GM20431 (cell line): Measurements from ENCODE around the gene GLOD4.

Experiments used
- in situ Hi-C: fragments of 300-500 bp; cut with MseI, MboI; formaldehyde crosslinking; loops from one replicate; pipeline ENCODE4 v1.15.0; 2020; ENCODE audit warnings: low sequenced_read_pairs; ENCODE audit not compliant: unreplicated experiment

The GLOD4 gene

GRCh38 chr17:746181-746580 lies 35.9 kb downstream of the GLOD4 start:
- in situ Hi-C loops: no loop called here

- in situ Hi-C loops: no loop called here
Measured at GRCh38 chr17:745406-745805, 36.7 kb downstream of the GLOD4 start.

- in situ Hi-C loops: no loop called here
Measured at GRCh38 chr17:744937-745336, 37.1 kb downstream of the GLOD4 start.

- in situ Hi-C loops: no loop called here
Measured at GRCh38 chr17:743139-743538, 38.9 kb downstream of the GLOD4 start.

- in situ Hi-C loops: no loop called here
Measured at GRCh38 chr17:742147-742793, 39.8 kb downstream of the GLOD4 start.

DNA sequence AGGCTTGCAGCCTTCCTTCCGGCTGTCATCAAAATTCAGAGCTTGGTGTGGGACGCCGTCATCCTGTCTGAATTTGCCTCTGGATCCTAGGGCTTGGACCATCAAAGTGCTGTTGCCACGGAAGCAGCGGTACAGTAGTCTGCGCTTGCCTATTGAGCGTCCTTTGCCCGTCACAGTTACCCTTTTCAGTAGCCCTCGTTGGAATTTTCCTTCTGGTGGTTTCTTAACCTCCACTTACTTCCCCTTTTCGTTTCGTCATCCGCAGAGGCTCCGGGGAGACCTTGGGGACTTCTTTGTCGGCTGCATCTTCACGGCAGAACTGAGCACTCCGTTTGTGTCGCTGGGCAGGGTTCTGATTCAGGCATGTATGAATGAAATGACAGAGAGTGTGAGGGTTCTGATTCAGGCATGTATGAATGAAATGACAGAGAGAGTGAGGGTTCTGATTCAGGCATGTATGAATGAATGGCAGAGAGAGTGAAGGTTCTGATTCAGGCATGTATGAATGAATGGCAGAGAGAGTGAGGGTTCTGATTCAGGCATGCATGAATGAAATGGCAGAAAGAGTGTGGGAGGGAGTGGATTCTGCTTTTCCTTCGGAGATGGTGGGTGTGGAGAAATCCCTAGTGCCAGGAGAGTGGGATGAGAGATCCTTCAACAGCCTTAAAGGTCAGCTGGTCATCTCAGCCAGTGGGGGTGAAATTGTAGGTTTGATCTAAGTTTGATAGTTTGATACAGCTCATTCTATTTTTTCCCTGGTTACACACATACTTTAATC lies 41.7 kb downstream of the GLOD4 start:
- in situ Hi-C loops: no loop called here

GRCh38 chr17:737561-738113 lies 44.4 kb downstream of the GLOD4 start:
- in situ Hi-C loops: no loop called here

DNA sequence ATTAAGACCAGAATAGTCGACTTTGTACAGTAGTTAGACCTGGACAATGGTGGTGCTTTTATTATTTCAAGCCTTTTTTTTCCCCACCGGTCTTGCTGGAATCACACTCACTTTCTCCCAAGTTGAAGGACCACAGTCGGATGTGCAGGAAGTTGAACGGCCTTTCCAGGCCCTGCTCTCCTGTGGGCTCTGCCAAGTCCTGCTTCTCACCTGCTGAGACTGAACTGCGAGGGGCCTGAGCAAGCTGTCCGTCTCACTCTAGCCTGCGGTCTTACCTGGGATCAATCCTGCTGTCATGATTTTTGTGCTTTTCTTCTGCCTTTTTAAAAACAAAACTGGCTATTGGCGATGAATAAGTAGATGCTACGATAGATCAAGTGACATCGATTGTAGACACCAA lies 48.3 kb downstream of the GLOD4 start:
- in situ Hi-C loops: no loop called here

DNA sequence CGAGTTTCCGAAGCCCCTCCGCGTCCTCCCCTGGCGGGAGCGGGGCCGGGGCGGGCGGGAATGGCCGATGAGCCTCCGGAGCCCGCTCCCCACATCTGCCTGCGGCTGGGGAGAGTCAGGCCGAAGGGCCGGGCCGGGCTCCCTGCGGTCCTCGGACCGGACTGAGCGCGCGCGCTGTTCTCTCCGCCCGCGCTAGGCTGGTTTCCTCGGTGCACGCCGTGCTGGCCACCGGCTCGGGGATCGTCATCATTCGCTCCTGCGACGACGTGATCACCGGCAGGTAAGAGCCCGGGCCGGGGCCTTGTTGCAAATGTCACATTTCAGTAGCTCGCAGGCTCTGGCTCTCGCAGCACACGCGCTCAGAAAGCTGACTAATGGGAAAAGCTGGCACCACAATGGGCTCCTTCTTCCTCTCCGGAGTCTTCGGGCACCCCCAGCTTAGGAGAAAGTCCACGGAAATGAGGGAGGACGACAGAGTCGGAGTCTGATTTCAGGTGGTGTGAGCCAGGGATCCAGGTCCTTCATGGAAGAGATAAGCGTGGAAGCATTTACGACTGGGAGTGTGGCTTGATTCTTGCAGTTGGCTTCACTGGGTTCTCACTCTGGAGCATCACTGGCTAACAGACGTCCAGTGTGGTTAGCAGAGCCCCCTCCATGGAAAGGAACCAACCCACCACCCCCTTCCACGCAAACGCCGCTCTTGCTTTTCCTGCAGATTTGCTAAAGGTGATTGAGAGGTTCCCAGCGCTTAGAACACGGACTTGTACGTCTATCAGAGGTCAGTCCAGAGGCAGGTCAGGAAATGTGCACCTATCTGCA lies 49.0 kb downstream of the GLOD4 start:
- in situ Hi-C loops: no loop called here

DNA sequence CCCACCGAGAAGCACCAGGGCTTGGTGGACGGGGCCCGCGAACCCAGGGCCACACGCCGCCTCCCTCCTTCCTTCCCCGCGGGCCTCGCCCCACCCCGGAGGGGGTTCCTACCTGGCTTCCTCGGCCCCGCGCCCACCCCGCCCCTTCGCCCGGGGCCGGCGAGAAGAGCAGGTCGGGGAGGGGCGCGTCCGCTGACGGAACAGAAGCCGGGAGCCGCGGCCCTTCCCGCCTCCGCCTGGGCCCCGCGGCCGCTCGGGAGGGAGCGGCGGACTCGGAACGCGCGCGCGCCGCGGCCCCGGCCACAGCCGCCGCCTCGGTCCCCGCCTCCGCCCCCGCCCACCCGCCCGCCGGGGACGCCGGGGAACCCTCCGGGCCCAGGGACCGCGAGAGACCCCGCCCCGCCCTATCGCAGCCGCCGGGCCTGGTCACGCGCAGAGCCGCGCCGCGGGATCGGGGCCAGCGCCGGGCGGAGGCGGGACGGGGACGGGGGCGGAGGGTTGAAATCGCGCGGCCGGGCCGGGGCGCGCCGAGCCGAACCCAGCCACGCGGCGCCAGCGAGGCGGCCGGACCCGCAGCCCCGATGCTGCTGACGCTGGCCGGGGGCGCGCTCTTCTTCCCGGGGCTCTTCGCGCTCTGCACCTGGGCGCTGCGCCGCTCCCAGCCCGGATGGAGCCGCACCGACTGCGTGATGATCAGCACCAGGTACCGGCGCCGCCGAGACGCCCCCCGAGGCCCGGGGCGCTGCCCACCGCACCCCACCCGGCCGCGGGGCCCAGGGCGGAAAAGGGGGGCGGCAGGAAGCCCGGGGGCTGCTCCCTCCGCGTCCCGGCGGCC lies 49.8 kb downstream of the GLOD4 start, which contains the start of gene TLCD3A:
TLCD3A (plus strand) TSS at position 530 of the 835 bp plus-strand sequence; CDS start at position 582, 52 bp downstream.
- in situ Hi-C loops: no loop called here

DNA sequence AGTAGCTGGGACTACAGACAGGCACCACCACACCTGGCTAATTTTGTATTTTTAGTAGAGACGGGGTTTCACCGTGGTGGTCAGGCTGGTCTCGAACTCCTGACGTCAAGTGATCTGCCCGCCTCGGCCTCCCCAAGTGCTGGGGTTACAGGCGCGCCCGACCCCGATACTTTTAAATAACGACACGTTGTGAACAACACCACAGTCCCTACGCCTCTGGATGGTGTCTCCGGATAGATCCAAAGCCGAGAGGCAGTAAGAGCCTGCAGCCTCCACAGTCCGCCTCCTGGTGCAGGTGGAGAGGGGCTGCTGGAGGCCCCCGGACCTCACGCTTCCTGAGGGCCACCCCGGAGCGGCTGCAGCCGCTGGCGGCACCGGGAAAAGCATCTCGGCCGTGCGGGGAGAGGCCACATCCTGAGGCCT lies 50.4 kb downstream of the GLOD4 start:
- in situ Hi-C loops: no loop called here

DNA sequence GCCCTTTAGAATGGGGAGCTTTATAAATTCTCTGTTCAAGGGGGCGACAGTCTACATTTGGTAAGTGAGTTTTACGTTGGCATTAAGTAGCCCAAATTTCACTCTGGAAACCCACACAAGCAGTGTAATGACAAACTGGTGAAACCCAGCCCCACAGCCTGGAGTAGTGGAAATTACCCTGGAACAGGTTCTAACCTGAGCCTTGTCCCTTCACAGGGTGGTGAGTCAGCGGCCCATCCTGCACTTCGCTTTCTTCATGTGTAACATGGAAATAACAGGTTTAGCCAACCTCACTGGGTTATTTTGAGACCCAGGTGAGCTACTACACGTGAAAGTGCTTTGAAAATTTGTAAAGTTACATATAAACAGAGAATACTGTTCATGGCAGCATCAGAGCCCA lies 53.2 kb downstream of the GLOD4 start:
- in situ Hi-C loops: no loop called here

GRCh38 chr17:726271-726919 lies 55.7 kb downstream of the GLOD4 start:
- in situ Hi-C loops: no loop called here

GRCh38 chr17:725746-726145 lies 56.3 kb downstream of the GLOD4 start:
- in situ Hi-C loops: no loop called here

DNA sequence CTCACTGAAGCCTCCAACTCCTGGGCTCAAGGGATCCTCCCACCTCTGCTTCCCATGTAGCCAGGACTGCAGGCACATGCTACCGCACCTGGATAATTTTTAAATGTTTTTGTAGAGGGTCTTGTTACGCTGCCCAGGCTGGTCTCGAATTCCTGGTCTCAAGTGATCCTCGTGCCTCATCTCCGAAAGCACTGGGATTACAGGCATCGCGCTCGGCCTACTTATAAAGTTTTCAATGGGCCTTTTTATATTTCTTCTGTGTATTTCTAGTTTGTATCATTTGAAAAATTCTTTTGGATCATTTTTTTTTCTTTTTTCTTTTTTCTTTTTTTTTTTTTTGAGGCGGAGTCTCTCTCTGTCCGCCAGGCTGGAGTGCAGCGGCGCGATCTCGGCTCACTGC lies 57.0 kb downstream of the GLOD4 start:
- in situ Hi-C loops: no loop called here

- in situ Hi-C loops: no loop called here
Measured at GRCh38 chr17:721540-721937, 60.5 kb downstream of the GLOD4 start.

DNA sequence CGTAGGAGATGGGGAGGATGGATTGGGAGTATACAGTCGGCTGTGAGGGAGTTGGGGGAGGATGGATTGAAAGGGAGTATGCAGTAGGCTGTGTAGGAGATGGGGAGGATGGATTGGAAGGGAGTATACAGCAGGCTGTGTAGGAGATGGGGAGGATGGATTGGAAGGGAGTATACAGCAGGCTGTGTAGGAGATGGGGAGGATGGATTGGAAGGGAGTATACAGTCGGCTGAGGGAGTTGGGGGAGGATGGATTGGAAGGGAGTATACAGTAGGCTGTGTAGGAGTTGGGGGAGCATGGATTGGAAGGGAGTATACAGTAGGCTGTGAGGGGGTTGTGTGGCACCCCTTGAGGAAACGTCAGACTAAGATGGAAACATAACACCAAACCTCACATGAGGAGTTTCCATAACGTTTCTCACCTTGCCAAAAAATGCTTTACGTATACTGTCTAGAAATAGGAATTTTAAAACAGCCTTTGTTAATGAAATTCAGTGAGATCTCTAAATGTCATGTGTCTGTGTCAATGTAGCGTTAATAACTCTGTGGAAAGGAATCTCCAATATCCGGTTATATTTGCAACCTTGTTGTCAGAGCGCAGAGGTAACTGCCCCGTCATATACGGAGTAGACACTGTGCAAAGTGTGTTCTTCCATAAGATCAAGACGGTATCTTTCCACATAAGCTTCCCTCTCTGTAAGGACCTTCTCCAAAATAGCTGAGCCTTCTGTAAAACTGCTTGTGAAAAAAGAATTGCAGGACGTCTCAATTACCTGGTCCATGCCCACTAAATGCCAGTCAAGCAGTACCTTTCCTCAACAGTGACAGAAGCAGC lies 61.2 kb downstream of the GLOD4 start:
- in situ Hi-C loops: no loop called here

GRCh38 chr17:718075-718474 lies 64.0 kb downstream of the GLOD4 start:
- in situ Hi-C loops: no loop called here
